EH (cell line): ENCODE measurements around the gene ADGRA1.
"Not testable (repeated sequence)": the region's sequence is repeated elsewhere in the genome, so short reads cannot be mapped to it uniquely, and the experiment has no call there.

ENCODE experiments used
- DNase-seq: peaks from one replicate; pipeline ENCODE4 v3.0.0-alpha.2; 2015; ENCODE audit warnings: low read depth

Gene ADGRA1

GRCh38 chr10:133163889-133164815 lies 76.4 kb downstream of the ADGRA1 start:
- no peak for DNase-seq

GRCh38 chr10:133164816-133165555 lies 77.3 kb downstream of the ADGRA1 start:
- DNase-seq = no peak

- DNase-seq = no peak
Observed at GRCh38 chr10:133165556-133166503, 78.1 kb downstream of the ADGRA1 start.

- no peak for DNase-seq
Observed at GRCh38 chr10:133166504-133166827, 78.7 kb downstream of the ADGRA1 start.

- DNase-seq = no peak
Observed at GRCh38 chr10:133166828-133167692, 79.3 kb downstream of the ADGRA1 start.

GRCh38 chr10:133167693-133168616 lies 80.2 kb downstream of the ADGRA1 start:
- DNase-seq = no peak

GRCh38 chr10:133168617-133169031 lies 80.9 kb downstream of the ADGRA1 start:
- no peak for DNase-seq

- DNase-seq = no peak
Observed at GRCh38 chr10:133169173-133169947, 81.6 kb downstream of the ADGRA1 start.

- DNase-seq = no peak
Observed at GRCh38 chr10:133170092-133170491, 82.4 kb downstream of the ADGRA1 start.

GRCh38 chr10:133173860-133174640 lies 86.3 kb downstream of the ADGRA1 start:
- no peak for DNase-seq

- DNase-seq = no peak
Observed at GRCh38 chr10:133174689-133175263, 87.1 kb downstream of the ADGRA1 start.

GRCh38 chr10:133175624-133176023 lies 87.9 kb downstream of the ADGRA1 start:
- DNase-seq = not testable (repeated sequence)

- DNase-seq = no peak
Observed at GRCh38 chr10:133176546-133176945, 88.8 kb downstream of the ADGRA1 start.

- no peak for DNase-seq
Observed at GRCh38 chr10:133177380-133178157, 89.8 kb downstream of the ADGRA1 start.

GRCh38 chr10:133178357-133179127 lies 90.8 kb downstream of the ADGRA1 start:
- no peak for DNase-seq

- DNase-seq = no peak
Observed at GRCh38 chr10:133179128-133179520, 91.4 kb downstream of the ADGRA1 start.
